Activated CD4-positive, alpha-beta T cell treated with anti-CD3 and anti-CD28 coated beads, Interleukin-2, amount 10 ng/mL, durations not matched to agents 24 days and 14 days (primary cell): ENCODE measurements around the gene HNRNPA0. TPM values are rescaled to one million over a fixed set of nuclear protein-coding genes. Genes with fewer than 3 reads are reported as not detected.

Experiments
- DNase-seq: peaks from one replicate; pipeline ENCODE4 v3.0.0; 2022
- H3K27ac Mint-ChIP-seq: one replicate; pipeline ENCODE4 v1.8.0; 2022; ENCODE audit warnings: mild to moderate bottlenecking, mixed read lengths
- H3K27me3 Mint-ChIP-seq: one replicate; pipeline ENCODE4 v1.8.0; 2022; ENCODE audit warnings: mixed read lengths
- H3K36me3 Mint-ChIP-seq: one replicate; pipeline ENCODE4 v1.8.0; 2022; ENCODE audit warnings: low read depth, mild to moderate bottlenecking, mixed read lengths
- H3K4me1 Mint-ChIP-seq: one replicate; pipeline ENCODE4 v1.8.0; 2021; ENCODE audit warnings: mixed read lengths
- H3K4me3 Mint-ChIP-seq: one replicate; pipeline ENCODE4 v1.8.0; 2022; ENCODE audit warnings: mild to moderate bottlenecking, moderate library complexity, mixed read lengths
- H3K9me3 Mint-ChIP-seq: one replicate; pipeline ENCODE4 v1.8.0; 2021; ENCODE audit warnings: mixed read lengths
- intact Hi-C: fragments of 100-400 bp; cut with micrococcal nuclease; formaldehyde crosslinking; loops from one replicate; pipeline ENCODE4 v1.15.1; 2023
- total RNA-seq: library from RNA; stranded (reverse); gene quantifications from 2 replicates; pipeline ENCODE4 v1.2.3, GENCODE V29; 2022

The HNRNPA0 gene
- total RNA-seq, 1 donor from 2014 or later: 38.6 TPM

DNA sequence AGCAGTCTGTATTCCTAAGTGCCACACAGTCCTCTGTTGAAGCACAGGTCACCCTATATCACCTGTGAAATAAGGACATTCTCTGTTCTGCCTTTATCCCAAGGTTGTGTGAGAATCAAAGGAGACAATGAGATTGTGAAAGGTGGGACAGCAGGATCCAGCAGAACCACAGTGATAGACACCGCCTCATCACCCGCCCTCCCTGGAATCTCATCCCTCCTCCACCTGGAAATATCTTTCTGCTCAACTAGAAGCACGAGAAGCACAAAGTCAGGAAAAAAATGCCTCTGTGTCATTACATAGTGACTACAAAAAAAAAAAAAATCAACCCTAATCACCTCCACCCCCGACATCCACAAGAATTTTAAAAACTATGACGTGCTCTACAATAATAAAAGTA, 50.6 kb downstream of the HNRNPA0 start:
- no peak overlapping the region for H3K27ac Mint-ChIP-seq
- intact Hi-C loops: no loop called here
- H3K4me3 Mint-ChIP-seq: no peak overlapping the region
- peaks cover 10% of the 10 kb centered on the region for H3K36me3 Mint-ChIP-seq
- no peaks in the 10 kb centered on the region for H3K4me1 Mint-ChIP-seq
- H3K27me3 Mint-ChIP-seq: no peaks in the 10 kb centered on the region
- no peak for DNase-seq
- H3K9me3 Mint-ChIP-seq: peaks cover 3% of the 10 kb centered on the region

DNA sequence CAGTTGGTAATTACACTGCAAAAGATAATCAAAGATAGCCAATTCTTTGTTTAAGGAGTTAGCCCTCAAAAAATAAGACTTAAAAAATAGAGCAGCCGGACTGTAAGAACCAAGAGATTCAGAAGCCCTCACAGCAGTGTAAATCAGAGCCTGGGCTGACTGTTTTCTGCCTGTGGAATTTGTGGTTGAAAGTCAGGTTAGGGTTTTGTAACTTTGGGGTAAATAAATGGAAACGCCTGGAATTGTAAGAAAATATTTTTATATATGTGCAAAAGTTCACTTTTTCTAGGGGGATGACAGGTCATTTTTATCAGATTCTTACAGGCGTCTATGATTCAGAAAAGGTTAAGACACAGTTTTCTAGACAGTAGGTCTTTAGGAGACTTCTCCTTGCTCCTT, 53.9 kb downstream of the HNRNPA0 start:
- intact Hi-C loops: no loop called here
- Mint-ChIP-seq H3K9me3 (peaks cover 6% of the 10 kb centered on the region), H3K4me1 (peaks cover 21% of the 10 kb centered on the region), H3K27me3 (no peaks in the 10 kb centered on the region), H3K27ac (no peak overlapping the region), H3K4me3 (no peak overlapping the region), H3K36me3 (peaks cover 12% of the 10 kb centered on the region)
- no peak for DNase-seq

DNA sequence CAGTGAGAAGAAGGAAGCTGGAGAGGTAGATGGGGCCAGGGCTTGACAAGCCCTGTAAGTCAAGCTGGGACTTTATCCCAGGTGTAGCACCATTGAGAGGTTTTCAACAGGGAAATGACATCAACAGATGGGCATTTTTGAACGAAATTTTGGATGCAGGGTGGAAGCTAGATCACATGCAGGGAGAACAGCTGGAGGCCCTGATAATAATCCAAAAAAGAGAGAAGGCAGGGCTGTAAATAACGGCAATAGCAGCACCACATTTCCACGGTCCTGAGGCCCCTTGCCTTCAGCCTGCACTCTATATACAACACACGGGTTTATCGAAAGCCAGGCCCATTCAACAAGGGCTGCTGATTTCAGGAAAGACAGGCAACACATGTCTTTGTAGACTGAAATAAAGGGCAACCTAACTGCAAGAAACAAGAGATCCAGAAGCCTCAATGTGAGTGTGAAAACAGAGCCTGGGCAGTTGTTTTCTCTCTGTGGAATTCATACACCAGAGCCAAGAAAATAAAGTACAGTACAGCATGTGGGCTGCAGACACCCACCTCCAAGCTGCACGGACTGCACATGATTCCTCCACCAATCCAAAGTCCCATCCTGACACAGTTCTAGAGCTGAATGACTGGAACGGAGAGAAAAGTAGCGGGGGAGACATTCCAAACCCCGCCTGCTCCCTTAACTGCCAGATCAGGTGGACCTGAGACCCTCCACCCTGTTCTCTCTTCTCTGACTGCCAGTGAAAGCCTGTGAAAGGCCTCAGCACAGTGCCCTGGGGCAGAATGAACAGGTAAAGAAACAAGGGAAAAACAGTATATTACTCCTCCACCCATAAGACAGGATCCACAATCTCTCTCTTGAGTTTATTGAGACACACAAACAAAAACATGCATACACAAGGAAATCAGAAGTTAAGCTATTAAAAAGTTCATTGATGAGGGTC, 54.6 kb downstream of the HNRNPA0 start:
- peaks cover 28% of the 10 kb centered on the region for H3K4me1 Mint-ChIP-seq
- H3K4me3 Mint-ChIP-seq: no peak overlapping the region
- peaks cover 14% of the 10 kb centered on the region for H3K36me3 Mint-ChIP-seq
- peaks cover 9% of the 10 kb centered on the region for H3K9me3 Mint-ChIP-seq
- no peaks in the 10 kb centered on the region for H3K27me3 Mint-ChIP-seq
- intact Hi-C loops: no loop called here
- no peak overlapping the region for H3K27ac Mint-ChIP-seq
- no peak for DNase-seq

DNA sequence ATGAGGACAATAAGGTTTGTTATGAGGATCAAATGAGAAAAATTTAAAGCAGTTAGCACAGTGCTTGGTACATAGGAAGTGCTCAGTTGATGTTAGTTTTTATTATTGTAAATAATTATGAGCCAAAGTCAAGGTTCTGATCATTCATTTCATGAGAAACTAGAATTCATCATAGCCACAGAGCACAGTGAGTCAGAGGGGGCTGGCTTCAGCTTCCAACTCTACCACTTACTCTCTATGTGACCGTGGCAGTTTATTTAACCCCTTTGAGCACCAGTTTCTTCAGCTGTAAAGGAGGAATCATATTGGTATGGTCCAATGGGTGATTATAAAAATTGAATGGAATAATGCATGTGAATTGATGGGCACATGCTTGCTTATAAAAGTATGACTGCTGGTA, 57.7 kb downstream of the HNRNPA0 start:
- Mint-ChIP-seq H3K4me1 (peaks cover 38% of the 10 kb centered on the region), H3K27me3 (no peaks in the 10 kb centered on the region), H3K27ac (peak overlapping the region; percentile 88), H3K9me3 (peaks cover 9% of the 10 kb centered on the region), H3K4me3 (peak overlapping the region; percentile 75), H3K36me3 (peaks cover 16% of the 10 kb centered on the region)
- no peak for DNase-seq
- intact Hi-C loops: loop anchor here (1.0 kb wide), 2 partner anchors 40 to 58 kb away; partner anchors contain the start of genes HNRNPA0 and KLHL3

DNA sequence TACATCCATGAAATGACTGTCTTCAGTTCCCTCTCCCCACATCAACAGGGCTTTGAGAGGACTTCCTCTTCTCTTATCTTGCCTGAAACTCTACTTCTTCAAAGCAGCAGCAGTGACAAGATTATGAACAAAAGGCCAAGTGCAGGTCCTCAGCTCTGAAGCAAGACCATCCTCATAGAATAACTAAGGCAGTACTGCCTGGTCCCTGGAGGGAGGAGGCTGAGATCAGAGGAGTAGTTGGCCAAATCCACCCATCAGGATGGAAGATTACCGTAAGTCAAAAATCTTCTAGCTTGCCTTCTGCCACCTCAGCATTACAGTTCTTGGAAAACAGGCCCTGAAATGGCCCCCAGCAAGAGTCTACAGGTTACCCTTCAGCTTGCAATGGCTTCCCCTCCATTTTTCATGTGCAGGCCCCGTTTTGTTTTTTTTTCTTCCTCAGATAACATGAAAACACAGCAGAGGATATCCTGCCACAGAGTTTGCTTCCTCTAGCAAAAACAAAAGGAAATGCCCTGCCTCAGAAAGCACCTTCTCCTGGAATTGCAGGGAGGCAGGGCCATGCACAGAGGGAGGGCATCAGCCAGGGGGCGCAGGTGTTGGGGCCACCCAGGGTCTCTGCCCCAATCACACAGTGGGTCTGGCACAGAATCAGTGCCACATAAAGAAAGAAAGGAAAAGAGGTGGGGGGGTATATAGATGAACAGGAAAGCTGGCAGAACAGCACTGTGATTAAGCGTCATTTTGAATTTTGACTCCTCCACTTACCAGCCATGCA, 58.3 kb downstream of the HNRNPA0 start:
- Mint-ChIP-seq H3K36me3 (peaks cover 16% of the 10 kb centered on the region), H3K4me3 (peak overlapping the region; percentile 75), H3K27me3 (no peaks in the 10 kb centered on the region), H3K4me1 (peaks cover 38% of the 10 kb centered on the region), H3K27ac (peak overlapping the region; percentile 88), H3K9me3 (peaks cover 9% of the 10 kb centered on the region)
- intact Hi-C loops: loop anchor here (1.0 to 2.0 kb wide), 3 partner anchors 35 to 58 kb away; partner anchors contain the start of genes HNRNPA0 and KLHL3
- DNase-seq: peak; percentile 77

Other genes with a start within 250 kb of the HNRNPA0 start
- 1.5 and 2.2 TPM in 2 replicates for gene KLHL3, start 18.3 kb downstream of the HNRNPA0 start, total RNA-seq
- gene MYOT, start 113.5 kb upstream of the HNRNPA0 start, total RNA-seq: not detected in 2 replicates
- gene PKD2L2, start 135.1 kb upstream of the HNRNPA0 start, total RNA-seq: not detected in 2 replicates